Activated effector memory CD4-positive, alpha-beta T cell treated with Interleukin-2 at 50 U/mL for 16 hours (primary cell): ENCODE measurements around the gene NAA35.
"Not testable (repeated sequence)": the region's sequence is repeated elsewhere in the genome, so short reads cannot be mapped to it uniquely, and the experiment has no call there.

Experiments used
- DNase-seq: peaks from one replicate; pipeline ENCODE4 v3.0.0-alpha.2; 2020

Gene NAA35

GRCh38 chr9:86035827-86036440, 95.0 kb downstream of the NAA35 start:
- DNase-seq = no peak

- DNase-seq = no peak
Observed at GRCh38 chr9:86036555-86036954, 95.6 kb downstream of the NAA35 start.

GRCh38 chr9:86039991-86040860, 99.3 kb downstream of the NAA35 start:
- no peak for DNase-seq

- DNase-seq = no peak
Observed at GRCh38 chr9:86040861-86041155, 99.9 kb downstream of the NAA35 start.

- DNase-seq = no peak
Observed at GRCh38 chr9:86041311-86041741, 100.4 kb downstream of the NAA35 start.

- no peak for DNase-seq
Observed at GRCh38 chr9:86042199-86042978, 101.4 kb downstream of the NAA35 start.

- DNase-seq = no peak
Observed at GRCh38 chr9:86043586-86043985, 102.6 kb downstream of the NAA35 start.

- no peak for DNase-seq
Observed at GRCh38 chr9:86043999-86044398, 103.1 kb downstream of the NAA35 start.

GRCh38 chr9:86045654-86046053, 104.7 kb downstream of the NAA35 start:
- no peak for DNase-seq

GRCh38 chr9:86046071-86046636, 105.2 kb downstream of the NAA35 start:
- DNase-seq = no peak

GRCh38 chr9:86046930-86047341, 106.0 kb downstream of the NAA35 start:
- DNase-seq = no peak

- no peak for DNase-seq
Observed at GRCh38 chr9:86047361-86047760, 106.4 kb downstream of the NAA35 start.

- not testable (repeated sequence) for DNase-seq
Observed at GRCh38 chr9:86048018-86048742, 107.2 kb downstream of the NAA35 start.

- no peak for DNase-seq
Observed at GRCh38 chr9:86052556-86053468, 111.9 kb downstream of the NAA35 start.

- no peak for DNase-seq
Observed at GRCh38 chr9:86054695-86055094, 113.7 kb downstream of the NAA35 start.

GRCh38 chr9:86057491-86057890, 116.5 kb downstream of the NAA35 start:
- no peak for DNase-seq

- no peak for DNase-seq
Observed at GRCh38 chr9:86061972-86062739, 121.2 kb downstream of the NAA35 start.

GRCh38 chr9:86062845-86063693, 122.1 kb downstream of the NAA35 start:
- DNase-seq = no peak

- DNase-seq = no peak
Observed at GRCh38 chr9:86064220-86064619, 123.3 kb downstream of the NAA35 start.
